ENCODE results near the gene KNSTRN. TPM values are rescaled to one million over a fixed set of nuclear protein-coding genes. Genes with fewer than 3 reads are reported as not detected.

Gene KNSTRN
- total and polyA plus RNA-seq, 2 donors, result 7.5 to 25.4 TPM

DNA sequence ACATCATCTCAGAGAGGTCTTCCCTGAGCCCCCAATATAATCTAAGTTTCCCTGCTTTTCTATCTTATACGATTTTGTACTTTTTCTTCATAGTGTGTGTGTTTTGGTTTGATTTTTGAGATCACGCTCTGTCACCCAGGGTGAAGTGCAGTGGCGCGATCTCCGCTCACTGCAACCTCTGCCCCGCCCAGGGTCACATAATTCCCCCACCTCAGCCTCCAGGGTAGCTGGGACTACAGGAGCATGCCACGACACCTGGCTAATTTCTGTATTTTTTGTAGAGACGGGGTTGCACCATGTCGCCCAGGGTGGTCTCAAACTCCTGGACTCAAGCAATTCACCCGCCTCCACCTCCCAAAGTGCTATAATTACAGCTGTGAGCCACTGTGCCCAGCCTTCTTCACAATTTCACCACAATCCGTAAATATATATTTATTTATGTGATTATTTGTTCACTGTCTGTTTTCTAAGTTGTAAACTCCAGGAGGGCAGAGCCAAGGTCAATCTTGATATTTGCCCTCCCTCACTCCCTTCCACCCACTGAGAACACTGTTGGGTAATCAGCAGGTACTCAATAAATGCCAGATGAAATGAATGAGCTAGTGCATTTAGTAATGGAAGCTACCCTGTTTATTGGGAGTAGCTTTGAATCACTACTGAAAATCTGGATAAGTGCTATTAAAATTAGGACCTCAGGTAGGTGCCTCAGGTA lies 547 bp upstream of the KNSTRN start:
- WGBS, result 93% methylated on average over 11 of the region's 11 CpGs
- Histone ChIP-seq H3K27ac (ENCODE audit: low read depth) (no peak overlapping the region), H3K4me3 (ENCODE audit: low read depth, low read length) (no peak overlapping the region), H3K4me1 (ENCODE audit: insufficient read depth) (no peaks in the 10 kb centered on the region), H3K36me3 (ENCODE audit: insufficient read depth) (no peaks in the 10 kb centered on the region)
- no peak for DNase-seq (ENCODE audit: extremely low spot score)

DNA sequence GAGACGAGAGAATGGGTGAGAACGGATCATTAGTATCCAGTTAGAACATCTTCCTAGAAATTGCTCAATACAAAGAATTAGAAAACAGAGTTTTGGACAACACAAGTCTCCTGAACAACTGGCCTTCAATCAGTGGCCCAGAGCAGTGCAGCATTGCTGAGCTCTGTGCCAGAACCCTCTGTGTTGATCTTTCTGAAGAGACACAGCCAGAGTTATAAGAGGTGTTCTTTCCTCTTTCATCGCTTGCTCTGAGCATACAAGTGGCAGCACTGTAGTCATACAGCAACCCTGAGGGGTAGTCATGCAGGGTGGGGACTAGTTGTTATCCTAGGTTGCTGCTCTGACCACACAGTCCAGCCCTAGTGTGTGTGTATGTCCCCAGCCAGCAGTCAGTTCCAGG lies 4.0 kb downstream of the KNSTRN start:
- no peaks in the 10 kb centered on the region for H3K4me1 ChIP-seq (ENCODE audit: insufficient read depth)
- no peak for DNase-seq (ENCODE audit: extremely low spot score)
- 97% methylated on average over 3 of the region's 3 CpGs for WGBS
- H3K4me3 ChIP-seq (ENCODE audit: low read depth, low read length), result no peak overlapping the region
- no peaks in the 10 kb centered on the region for H3K36me3 ChIP-seq (ENCODE audit: insufficient read depth)
- no peak overlapping the region for H3K27ac ChIP-seq (ENCODE audit: low read depth)

DNA sequence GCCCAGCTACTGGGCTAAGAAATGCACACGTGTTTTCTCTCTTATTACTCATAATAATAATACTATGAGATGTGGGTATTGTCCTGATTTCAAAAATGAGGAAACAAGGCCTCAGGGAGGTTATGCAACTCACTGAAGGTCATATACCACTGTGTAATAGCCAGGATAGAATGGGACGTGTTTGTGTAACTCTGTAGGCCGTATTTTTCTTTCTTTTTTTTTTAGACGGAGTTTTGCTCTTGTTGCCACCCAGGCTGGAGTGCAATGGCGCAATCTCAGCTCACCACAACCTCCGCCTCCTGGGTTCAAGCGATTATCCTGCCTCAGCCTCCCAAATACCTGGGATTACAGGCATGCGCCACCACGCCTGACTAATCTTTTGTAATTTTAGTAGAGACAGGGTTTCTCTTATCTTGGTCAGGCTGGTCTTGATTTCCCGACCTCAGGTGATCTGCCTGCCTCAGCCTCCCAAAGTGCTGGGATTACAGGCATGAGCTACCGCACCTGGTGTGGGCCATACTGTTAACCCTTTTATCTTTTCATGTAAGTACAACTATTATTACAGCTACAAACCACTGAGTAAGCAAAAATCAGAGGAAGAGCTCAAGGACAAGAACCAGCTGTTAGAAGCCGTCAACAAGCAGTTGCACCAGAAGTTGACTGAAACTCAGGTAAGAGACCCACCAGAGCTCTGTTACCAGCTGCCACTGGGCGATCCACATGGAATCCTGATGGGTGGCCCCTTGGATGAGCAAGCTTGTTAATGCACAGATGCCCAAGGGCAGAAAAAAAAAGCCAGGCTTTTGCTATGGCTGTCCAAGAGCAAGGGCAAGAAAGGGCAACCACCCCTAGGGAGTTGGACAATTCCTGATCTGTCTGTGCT lies 6.7 kb downstream of the KNSTRN start:
- Histone ChIP-seq H3K36me3 (ENCODE audit: insufficient read depth) (peaks cover 4% of the 10 kb centered on the region), H3K27ac (ENCODE audit: low read depth) (no peak overlapping the region), H3K4me1 (ENCODE audit: insufficient read depth) (no peaks in the 10 kb centered on the region), H3K4me3 (ENCODE audit: low read depth, low read length) (no peak overlapping the region)
- DNase-seq (ENCODE audit: extremely low spot score), result no peak
- WGBS, result 92% methylated on average over 13 of the region's 13 CpGs

DNA sequence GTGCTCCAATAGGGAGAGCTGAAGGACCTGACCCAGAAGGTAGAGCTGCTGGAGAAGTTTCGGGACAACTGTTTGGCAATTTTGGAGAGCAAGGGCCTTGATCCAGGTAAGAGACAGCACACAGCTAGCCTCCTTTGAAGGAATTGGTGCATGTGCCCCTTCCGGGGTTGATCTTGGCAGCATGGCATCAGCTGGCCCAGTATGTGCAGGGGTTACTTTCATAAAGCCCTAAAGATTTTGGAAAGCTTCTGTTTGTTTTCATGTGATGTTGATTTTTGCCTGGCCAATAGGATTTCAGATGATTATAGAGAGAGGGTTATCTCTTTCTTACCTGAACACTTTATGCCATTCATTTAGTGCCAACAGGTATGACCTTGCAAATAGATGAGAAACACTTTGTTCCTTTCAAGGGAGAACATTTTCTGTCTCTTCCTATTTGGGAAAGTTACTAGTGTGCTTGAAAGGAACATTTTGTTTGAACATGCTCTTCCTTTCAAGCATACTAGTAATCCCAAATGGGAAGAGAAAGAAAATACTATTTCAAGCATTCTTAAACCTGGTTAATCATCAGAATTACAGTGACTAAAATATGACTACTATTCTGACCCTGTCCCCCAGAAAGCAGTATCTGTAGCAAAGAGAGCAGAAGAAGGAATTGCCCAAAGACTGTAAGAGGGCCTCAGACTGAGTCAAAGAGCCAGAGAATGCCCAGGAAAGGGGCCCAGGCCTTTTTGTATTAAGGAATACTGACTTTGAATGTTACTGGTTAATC lies 7.5 kb downstream of the KNSTRN start:
- Histone ChIP-seq H3K27ac (ENCODE audit: low read depth) (no peak overlapping the region), H3K4me3 (ENCODE audit: low read depth, low read length) (no peak overlapping the region), H3K4me1 (ENCODE audit: insufficient read depth) (no peaks in the 10 kb centered on the region), H3K36me3 (ENCODE audit: insufficient read depth) (peaks cover 4% of the 10 kb centered on the region)
- WGBS, result 98% methylated on average over 2 of the region's 2 CpGs
- no peak for DNase-seq (ENCODE audit: extremely low spot score)

DNA sequence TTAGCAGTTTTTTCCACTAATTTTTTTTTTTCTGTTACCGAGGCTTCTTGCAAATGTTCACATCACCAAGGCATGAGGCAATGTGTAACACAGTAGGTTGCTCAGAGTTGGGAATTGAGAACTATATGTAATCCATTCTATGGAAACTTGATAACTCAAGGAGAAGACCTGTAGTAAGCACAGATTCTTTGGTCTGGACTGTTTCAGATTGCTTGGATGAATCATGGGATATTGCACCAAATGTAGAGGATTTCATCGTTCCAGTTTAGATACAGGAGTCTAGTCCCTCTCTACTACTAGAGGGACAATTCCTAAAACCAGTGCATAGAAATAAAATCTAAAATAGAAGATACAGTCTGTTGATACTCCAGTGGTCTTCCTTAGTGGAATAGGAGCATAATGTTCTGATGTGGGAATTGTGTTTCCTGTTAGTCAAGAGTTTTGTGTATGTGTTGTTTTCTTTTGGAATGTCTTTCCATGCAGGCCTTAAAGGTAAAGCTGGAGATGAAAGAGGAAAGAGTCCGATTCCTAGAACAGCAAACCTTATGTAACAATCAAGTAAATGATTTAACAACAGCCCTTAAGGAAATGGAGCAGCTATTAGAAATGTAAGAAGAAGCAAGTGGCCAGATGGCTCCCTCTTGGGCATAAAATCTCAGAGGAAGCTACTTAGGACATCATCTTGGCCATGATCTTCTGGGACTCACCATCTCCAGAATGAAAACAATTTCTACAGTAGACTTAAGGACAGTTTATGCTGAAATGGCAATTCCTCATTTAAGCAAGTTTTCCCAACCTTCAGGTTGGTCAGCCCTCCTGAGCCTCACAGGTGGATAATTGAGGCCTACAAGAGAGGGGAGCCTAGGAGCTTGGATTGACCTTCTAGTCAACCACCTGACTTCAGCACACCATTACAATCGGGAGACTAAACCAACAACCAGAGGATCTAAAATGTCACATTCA lies 10.7 kb downstream of the KNSTRN start:
- WGBS, result 95% methylated on average over 4 of the region's 4 CpGs
- H3K4me3 ChIP-seq (ENCODE audit: low read depth, low read length), result no peak overlapping the region
- no peaks in the 10 kb centered on the region for H3K4me1 ChIP-seq (ENCODE audit: insufficient read depth)
- DNase-seq (ENCODE audit: extremely low spot score), result no peak
- H3K36me3 ChIP-seq (ENCODE audit: insufficient read depth), result peaks cover 4% of the 10 kb centered on the region
- H3K27ac ChIP-seq (ENCODE audit: low read depth), result no peak overlapping the region

DNA sequence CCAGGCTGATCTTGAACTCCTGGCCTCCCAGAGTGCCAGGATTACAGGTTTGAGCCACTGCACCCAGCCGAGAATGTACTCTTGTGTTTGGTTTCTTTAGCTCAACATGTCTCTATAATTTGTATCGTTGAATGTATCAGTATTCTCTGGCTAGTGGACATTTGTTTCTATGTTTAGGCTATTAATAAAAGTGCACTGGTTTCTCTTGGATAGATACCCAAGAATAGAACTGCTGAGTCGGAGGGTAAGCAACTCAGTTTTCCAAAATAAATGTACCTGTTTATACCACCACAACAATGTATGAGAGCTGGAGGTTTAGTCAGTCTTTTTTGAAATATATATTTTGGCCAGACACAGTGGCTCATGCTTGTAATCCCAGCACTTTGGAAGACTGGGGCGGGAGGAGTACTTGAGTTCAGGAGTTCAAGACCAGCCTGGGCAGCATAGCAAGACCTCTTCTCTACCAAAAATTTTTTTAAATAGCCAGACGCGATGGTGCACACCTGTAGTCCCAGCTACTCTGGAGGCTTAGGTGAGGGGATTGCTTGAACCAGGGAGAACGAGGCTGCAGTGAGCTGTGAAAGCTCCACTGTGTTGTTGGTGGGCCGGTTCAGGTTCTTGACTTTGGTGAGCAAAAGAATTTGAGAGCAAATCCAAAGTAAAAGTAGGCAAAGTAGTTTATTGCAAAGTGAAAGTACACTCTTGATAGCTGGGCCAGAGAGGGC lies 15.3 kb downstream of the KNSTRN start:
- Histone ChIP-seq H3K4me3 (ENCODE audit: low read depth, low read length) (no peak overlapping the region), H3K27ac (ENCODE audit: low read depth) (no peak overlapping the region), H3K4me1 (ENCODE audit: insufficient read depth) (no peaks in the 10 kb centered on the region), H3K36me3 (ENCODE audit: insufficient read depth) (peaks cover 4% of the 10 kb centered on the region)
- no peak for DNase-seq (ENCODE audit: extremely low spot score)
- WGBS, result 91% methylated on average over 8 of the region's 8 CpGs

DNA sequence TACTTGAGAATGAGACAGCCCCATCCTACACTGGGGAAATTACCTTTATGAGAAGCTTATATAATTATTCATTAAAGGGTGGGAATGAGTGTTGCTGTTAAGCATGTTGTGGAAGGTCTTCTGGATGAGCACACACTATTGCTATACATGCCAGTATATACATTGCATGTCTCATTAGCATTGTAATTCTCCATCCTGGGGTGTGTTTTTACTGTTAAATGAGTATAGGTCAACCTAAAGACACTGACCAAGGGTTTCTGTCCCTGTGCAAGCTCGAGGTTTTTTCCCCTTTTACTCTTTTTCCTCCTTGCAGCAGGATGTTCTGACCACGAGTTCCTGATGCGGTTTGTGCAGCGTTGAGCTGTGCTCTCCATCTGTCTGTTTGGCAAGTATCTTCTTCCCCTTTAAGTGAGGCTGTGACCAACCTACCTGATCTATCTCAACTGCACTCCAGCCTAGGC lies 15.9 kb downstream of the KNSTRN start:
- no peaks in the 10 kb centered on the region for H3K4me1 ChIP-seq (ENCODE audit: insufficient read depth)
- WGBS, result 70% methylated on average over 4 of the region's 4 CpGs
- H3K4me3 ChIP-seq (ENCODE audit: low read depth, low read length), result no peak overlapping the region
- H3K36me3 ChIP-seq (ENCODE audit: insufficient read depth), result peaks cover 4% of the 10 kb centered on the region
- DNase-seq (ENCODE audit: extremely low spot score), result no peak
- no peak overlapping the region for H3K27ac ChIP-seq (ENCODE audit: low read depth)

DNA sequence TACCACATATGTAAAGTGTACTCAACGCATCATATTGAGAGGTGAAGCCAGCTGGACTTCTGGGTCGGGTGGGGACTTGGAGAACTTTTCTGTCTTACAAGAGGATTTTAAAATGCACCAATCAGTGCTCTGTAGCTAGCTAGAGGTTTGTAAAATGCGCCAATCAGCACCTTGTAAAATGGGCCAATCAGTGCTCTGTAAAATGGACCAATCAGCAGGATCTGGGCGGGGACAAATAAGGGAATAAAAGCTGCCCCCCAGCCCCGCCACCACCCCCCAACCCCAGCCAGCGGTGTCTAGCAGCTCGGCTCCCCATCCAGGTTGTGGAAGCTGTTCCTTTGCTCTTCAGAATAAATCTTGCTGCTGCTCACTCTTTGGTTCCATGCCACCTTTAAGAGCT lies 16.8 kb downstream of the KNSTRN start:
- WGBS, result 85% methylated on average over 7 of the region's 7 CpGs
- DNase-seq (ENCODE audit: extremely low spot score), result no peak
- Histone ChIP-seq H3K27ac (ENCODE audit: low read depth) (no peak overlapping the region), H3K36me3 (ENCODE audit: insufficient read depth) (no peaks in the 10 kb centered on the region), H3K4me3 (ENCODE audit: low read depth, low read length) (no peak overlapping the region), H3K4me1 (ENCODE audit: insufficient read depth) (no peaks in the 10 kb centered on the region)

DNA sequence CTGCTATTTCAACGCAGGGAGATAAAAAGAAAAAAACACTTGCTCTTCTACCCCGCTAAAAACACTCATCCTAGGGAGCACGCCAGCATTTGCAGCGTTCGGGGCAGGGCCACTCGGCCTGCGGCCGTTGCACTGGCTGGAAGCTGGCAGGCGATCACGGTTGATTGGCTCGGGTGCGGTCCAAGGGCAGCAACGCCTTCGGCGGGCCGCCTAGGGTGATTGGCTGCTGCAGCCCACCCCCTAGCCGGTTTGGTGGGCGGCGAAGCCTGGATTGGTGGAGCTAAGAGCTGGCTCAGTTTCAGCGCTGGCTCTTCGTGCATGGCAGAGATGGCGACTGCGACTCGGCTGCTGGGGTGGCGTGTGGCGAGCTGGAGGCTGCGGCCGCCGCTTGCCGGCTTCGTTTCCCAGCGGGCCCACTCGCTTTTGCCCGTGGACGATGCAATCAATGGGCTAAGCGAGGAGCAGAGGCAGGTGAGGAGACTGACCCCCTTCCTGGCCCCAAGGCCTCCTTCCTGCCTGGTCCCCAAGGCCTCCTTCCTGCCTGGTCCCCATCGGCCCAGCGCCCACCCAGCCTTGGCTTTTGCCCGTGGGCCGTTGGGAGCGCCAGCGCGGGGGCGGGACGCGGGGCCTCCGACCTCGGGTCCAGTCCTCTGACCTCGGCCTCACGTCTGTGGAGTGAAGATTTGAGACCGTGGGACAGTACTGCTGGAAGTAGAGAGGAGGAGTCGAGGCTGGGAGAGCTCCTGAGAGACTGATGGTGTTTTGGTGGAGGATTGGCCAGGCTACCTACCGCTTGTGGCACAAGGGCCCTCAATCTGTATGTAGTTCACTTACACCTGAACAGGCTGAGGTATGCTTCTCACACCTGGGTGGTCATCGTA lies 23.2 kb downstream of the KNSTRN start, which contains the start of gene IVD:
Gene IVD, plus strand, starts transcription at position 295 of the 881 bp plus-strand sequence. Its CDS starts 33 bp downstream, at position 328.
- peak; percentile 80 for DNase-seq (ENCODE audit: extremely low spot score)
- H3K36me3 ChIP-seq (ENCODE audit: insufficient read depth), result no peaks in the 10 kb centered on the region
- peak within 1 kb of the TSS; percentile 28 for H3K27ac ChIP-seq (ENCODE audit: low read depth)
- no peaks in the 10 kb centered on the region for H3K4me1 ChIP-seq (ENCODE audit: insufficient read depth)
- peak within 1 kb of the TSS; percentile 54 for H3K4me3 ChIP-seq (ENCODE audit: low read depth, low read length)
- WGBS, result under 1% methylated on average over 54 of the region's 54 CpGs

DNA sequence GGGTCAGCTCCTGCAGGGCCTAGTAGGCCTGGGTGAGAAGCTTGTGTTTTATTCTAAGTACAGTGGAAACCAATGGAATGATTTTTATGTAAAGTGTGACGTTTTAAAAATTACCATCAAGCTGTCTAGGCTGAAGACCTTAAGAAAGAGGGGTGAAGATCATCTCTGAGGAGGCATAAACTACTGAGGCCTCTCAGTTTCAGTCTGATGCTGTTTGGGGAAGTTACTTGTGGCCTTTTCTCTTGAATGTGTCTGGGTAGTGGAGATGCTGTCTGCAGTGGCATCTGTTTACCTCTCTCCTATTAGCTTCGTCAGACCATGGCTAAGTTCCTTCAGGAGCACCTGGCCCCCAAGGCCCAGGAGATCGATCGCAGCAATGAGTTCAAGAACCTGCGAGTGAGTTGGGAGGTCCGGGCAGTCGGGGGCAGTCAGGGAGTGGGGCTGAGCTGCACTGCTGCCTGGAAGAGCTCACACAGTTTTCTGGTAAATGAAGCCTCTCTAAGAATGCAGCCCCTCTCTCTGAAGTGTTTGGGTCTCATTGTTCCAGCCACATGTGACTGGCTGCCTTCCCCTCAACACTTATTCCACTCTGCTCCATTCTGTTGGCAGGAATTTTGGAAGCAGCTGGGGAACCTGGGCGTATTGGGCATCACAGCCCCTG lies 24.9 kb downstream of the KNSTRN start:
- no peaks in the 10 kb centered on the region for H3K4me1 ChIP-seq (ENCODE audit: insufficient read depth)
- no peak overlapping the region for H3K4me3 ChIP-seq (ENCODE audit: low read depth, low read length)
- no peak overlapping the region for H3K27ac ChIP-seq (ENCODE audit: low read depth)
- WGBS, result 85% methylated on average over 8 of the region's 8 CpGs
- no peak for DNase-seq (ENCODE audit: extremely low spot score)
- H3K36me3 ChIP-seq (ENCODE audit: insufficient read depth), result no peaks in the 10 kb centered on the region

DNA sequence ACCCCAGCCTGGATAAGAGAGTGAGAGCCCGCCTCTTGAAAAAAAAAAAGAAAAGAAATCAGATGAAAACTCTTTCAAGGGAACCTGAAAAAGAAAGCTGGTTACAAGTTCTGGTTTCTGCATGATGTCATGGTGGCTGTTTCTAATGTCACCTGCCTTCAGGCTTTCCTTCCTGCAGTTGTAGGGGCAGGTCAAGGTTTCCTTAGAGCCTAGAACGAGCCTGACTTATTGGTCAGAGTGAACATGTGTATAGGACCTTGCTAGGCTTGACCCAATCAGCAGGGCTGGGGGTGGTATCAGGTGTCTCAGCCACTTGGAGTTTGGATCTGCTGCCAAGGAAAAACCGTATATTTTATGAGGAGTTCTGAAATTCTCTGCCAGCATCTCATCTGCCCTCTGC lies 26.8 kb downstream of the KNSTRN start:
- no peaks in the 10 kb centered on the region for H3K4me1 ChIP-seq (ENCODE audit: insufficient read depth)
- DNase-seq (ENCODE audit: extremely low spot score), result no peak
- H3K36me3 ChIP-seq (ENCODE audit: insufficient read depth), result no peaks in the 10 kb centered on the region
- H3K4me3 ChIP-seq (ENCODE audit: low read depth, low read length), result no peak overlapping the region
- no peak overlapping the region for H3K27ac ChIP-seq (ENCODE audit: low read depth)
- WGBS, result 69% methylated on average over 3 of the region's 3 CpGs

Data from urinary bladder (tissue), 4 donors.